ENCODE results near the gene PTPN1.

GRCh38 chr20:50608750-50609104 is 98.5 kb downstream of the PTPN1 start:
- TF ChIP-seq USF2 (IDR thresholded peaks at IDR 0.05; ENCODE audit: low read depth, low read length) (no peak), CTCF (conservative IDR thresholded peaks at IDR 0.05; ENCODE audit: low read depth, low read length) (no peak), RCOR1 (IDR thresholded peaks at IDR 0.05; ENCODE audit: insufficient replicate concordance, low read length) (no peak), POLR2A (IDR thresholded peaks at IDR 0.05; ENCODE audit: low read depth, low read length) (no peak), MAZ (IDR thresholded peaks at IDR 0.05; ENCODE audit: borderline replicate concordance, low read depth, low read length) (no peak), CEBPB (IDR thresholded peaks at IDR 0.05; ENCODE audit: low read depth, low read length) (no peak), RFX5 (IDR thresholded peaks at IDR 0.05; ENCODE audit: low read depth, low read length) (no peak)
